A549 (cell line): Measurements from ENCODE around the gene PRIMA1.

ENCODE experiments used
- BCL3 ChIP-seq: fragments of >200 bp; sonication (Bioruptor Twin); formaldehyde crosslinking; IDR thresholded peaks from 3 replicates; pipeline ENCODE4 v1.6.1; 2016
- MAX ChIP-seq: IDR thresholded peaks from 2 replicates; pipeline ENCODE4 v1.6.1; 2012
- MAZ ChIP-seq: fragments of 150-350 bp; IDR thresholded peaks from 2 replicates; pipeline ENCODE4 v1.6.1; 2014; ENCODE audit warnings: antibody characterized with exemption, low read depth, low read length, borderline replicate concordance
- MYC ChIP-seq: IDR thresholded peaks from 2 replicates; pipeline ENCODE4 v1.6.1; 2012; ENCODE audit warnings: mild to moderate bottlenecking, inconsistent platforms, low read length, improper control_type of control experiment, borderline replicate concordance
- NFE2L2 ChIP-seq: fragments of 150-350 bp; conservative IDR thresholded peaks from 2 replicates; pipeline ENCODE4 v1.6.1; 2014; ENCODE audit warnings: low read length
- POLR2A ChIP-seq: IDR thresholded peaks from 2 replicates; pipeline ENCODE4 v1.6.1; 2012; ENCODE audit warnings: mild to moderate bottlenecking, low read length
- RAD21 ChIP-seq, 2 experiments: fragments of >200 bp in 1 of 2; sonication (Bioruptor Twin) in 1 of 2; formaldehyde crosslinking in 1 of 2; IDR thresholded peaks in 1 of 2; conservative IDR thresholded peaks in 1 of 2; 2 replicates in 1 of 2; 3 replicates in 1 of 2; pipeline ENCODE4 v1.6.1; 2012 to 2018; ENCODE audit warnings: inconsistent platforms in 1 of 2
- RFX5 ChIP-seq: fragments of 450-650 bp; IDR thresholded peaks from 2 replicates; pipeline ENCODE4 v1.7.1; 2014; ENCODE audit warnings: antibody characterized with exemption, mild to moderate bottlenecking, moderate library complexity
- ZC3H11A ChIP-seq: fragments of 450-650 bp; IDR thresholded peaks from 2 replicates; pipeline ENCODE4 v1.6.1; 2014; ENCODE audit warnings: antibody characterized with exemption, mild to moderate bottlenecking
- ZFP36 ChIP-seq: fragments of 450-650 bp; IDR thresholded peaks from 2 replicates; pipeline ENCODE4 v1.6.1; 2014; ENCODE audit warnings: borderline replicate concordance; ENCODE audit not compliant: partially characterized antibody
- TF ChIP-seq, protein P1 (sequence below): fragments of >200 bp; sonication (Bioruptor Twin); formaldehyde crosslinking; IDR thresholded peaks from 3 replicates; pipeline ENCODE4 v1.5.1; 2016
- TF ChIP-seq, protein P2 (sequence below): fragments of 450-650 bp; IDR thresholded peaks from 2 replicates; pipeline ENCODE4 v1.6.1; 2014; ENCODE audit warnings: antibody characterized with exemption
- TF ChIP-seq, protein P3 (sequence below): fragments of 200-600 bp; sonication (generic); IDR thresholded peaks from 2 replicates; pipeline ENCODE4 v1.6.1; 2016; ENCODE audit warnings: antibody characterized with exemption, mild to moderate bottlenecking, moderate library complexity

GRCh38 chr14:93757206-93757605, 31.1 kb downstream of the PRIMA1 start:
- TF ChIP-seq, protein P1, sequence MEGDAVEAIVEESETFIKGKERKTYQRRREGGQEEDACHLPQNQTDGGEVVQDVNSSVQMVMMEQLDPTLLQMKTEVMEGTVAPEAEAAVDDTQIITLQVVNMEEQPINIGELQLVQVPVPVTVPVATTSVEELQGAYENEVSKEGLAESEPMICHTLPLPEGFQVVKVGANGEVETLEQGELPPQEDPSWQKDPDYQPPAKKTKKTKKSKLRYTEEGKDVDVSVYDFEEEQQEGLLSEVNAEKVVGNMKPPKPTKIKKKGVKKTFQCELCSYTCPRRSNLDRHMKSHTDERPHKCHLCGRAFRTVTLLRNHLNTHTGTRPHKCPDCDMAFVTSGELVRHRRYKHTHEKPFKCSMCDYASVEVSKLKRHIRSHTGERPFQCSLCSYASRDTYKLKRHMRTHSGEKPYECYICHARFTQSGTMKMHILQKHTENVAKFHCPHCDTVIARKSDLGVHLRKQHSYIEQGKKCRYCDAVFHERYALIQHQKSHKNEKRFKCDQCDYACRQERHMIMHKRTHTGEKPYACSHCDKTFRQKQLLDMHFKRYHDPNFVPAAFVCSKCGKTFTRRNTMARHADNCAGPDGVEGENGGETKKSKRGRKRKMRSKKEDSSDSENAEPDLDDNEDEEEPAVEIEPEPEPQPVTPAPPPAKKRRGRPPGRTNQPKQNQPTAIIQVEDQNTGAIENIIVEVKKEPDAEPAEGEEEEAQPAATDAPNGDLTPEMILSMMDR: no peak
- TF ChIP-seq MAZ (no peak), POLR2A (no peak), MAX (no peak), BCL3 (no peak), RFX5 (no peak), ZFP36 (no peak), ZC3H11A (no peak), RAD21 (conservative IDR thresholded peaks at IDR 0.05 in 1 of 2, IDR thresholded peaks at IDR 0.05 in 1 of 2) (no peak), MYC (no peak), NFE2L2 (no peak)
- TF ChIP-seq, protein P2, sequence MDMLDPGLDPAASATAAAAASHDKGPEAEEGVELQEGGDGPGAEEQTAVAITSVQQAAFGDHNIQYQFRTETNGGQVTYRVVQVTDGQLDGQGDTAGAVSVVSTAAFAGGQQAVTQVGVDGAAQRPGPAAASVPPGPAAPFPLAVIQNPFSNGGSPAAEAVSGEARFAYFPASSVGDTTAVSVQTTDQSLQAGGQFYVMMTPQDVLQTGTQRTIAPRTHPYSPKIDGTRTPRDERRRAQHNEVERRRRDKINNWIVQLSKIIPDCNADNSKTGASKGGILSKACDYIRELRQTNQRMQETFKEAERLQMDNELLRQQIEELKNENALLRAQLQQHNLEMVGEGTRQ: no peak
- TF ChIP-seq, protein P3, sequence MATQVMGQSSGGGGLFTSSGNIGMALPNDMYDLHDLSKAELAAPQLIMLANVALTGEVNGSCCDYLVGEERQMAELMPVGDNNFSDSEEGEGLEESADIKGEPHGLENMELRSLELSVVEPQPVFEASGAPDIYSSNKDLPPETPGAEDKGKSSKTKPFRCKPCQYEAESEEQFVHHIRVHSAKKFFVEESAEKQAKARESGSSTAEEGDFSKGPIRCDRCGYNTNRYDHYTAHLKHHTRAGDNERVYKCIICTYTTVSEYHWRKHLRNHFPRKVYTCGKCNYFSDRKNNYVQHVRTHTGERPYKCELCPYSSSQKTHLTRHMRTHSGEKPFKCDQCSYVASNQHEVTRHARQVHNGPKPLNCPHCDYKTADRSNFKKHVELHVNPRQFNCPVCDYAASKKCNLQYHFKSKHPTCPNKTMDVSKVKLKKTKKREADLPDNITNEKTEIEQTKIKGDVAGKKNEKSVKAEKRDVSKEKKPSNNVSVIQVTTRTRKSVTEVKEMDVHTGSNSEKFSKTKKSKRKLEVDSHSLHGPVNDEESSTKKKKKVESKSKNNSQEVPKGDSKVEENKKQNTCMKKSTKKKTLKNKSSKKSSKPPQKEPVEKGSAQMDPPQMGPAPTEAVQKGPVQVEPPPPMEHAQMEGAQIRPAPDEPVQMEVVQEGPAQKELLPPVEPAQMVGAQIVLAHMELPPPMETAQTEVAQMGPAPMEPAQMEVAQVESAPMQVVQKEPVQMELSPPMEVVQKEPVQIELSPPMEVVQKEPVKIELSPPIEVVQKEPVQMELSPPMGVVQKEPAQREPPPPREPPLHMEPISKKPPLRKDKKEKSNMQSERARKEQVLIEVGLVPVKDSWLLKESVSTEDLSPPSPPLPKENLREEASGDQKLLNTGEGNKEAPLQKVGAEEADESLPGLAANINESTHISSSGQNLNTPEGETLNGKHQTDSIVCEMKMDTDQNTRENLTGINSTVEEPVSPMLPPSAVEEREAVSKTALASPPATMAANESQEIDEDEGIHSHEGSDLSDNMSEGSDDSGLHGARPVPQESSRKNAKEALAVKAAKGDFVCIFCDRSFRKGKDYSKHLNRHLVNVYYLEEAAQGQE: no peak
